ENCODE results near the gene KCP.

Gene KCP

GRCh38 chr7:128831178-128831993 is 79.1 kb downstream of the KCP start:
- POLR2A ChIA-PET: interaction anchor here (0.6 to 3.0 kb wide), 10 partner anchors 9 to 376 kb away, joined by 3 to 32 read pairs (median 4); partner anchors contain the start of genes ATP6V1F, CALU and HILPDA
- CTCF ChIA-PET: interaction anchor here (0.5 to 3.2 kb wide), 3 partner anchors 10 to 807 kb away, joined by 3 to 15 read pairs (median 3); no protein-coding TSS in a partner anchor
- no peak for TF ChIP-seq SP1 (IDR thresholded peaks at IDR 0.05)
- peak; percentile 82 for TF ChIP-seq L3MBTL2 (conservative IDR thresholded peaks at IDR 0.05)
- peak; percentile 69 for DNase-seq (ENCODE audit: extremely low spot score)

GRCh38 chr7:128830231-128831177 is 80.0 kb downstream of the KCP start, which contains the start of gene FLNC:
TSS of gene FLNC (plus strand) at chr7:128830406. CDS start at chr7:128830638, 232 bp downstream.
- TF ChIP-seq ELF4 (IDR thresholded peaks at IDR 0.05): no peak
- TF ChIP-seq FOXK2 (IDR thresholded peaks at IDR 0.05): no peak
- TF ChIP-seq SUZ12 (IDR thresholded peaks at IDR 0.05): no peak
- TF ChIP-seq LEF1 (IDR thresholded peaks at IDR 0.05; ENCODE audit: borderline replicate concordance): no peak
- peak; percentile 35 for TF ChIP-seq L3MBTL2 (conservative IDR thresholded peaks at IDR 0.05)
- TF ChIP-seq SP1 (IDR thresholded peaks at IDR 0.05): no peak
- no peak for TF ChIP-seq NFRKB (IDR thresholded peaks at IDR 0.05)
- CTCF ChIA-PET: interaction anchor here (3.2 kb wide), 1 partner anchor 11 kb away, joined by 15 read pairs; no protein-coding TSS in a partner anchor
- POLR2A ChIA-PET: interaction anchor here (0.8 to 3.0 kb wide), 9 partner anchors 8 to 375 kb away, joined by 3 to 32 read pairs (median 3); partner anchors contain the start of genes ATP6V1F, CALU and HILPDA
- peak; percentile 45 for DNase-seq (ENCODE audit: extremely low spot score)

GRCh38 chr7:128829391-128830166 is 80.9 kb downstream of the KCP start:
- TF ChIP-seq BHLHE40 (IDR thresholded peaks at IDR 0.05; ENCODE audit: borderline replicate concordance): no peak
- TF ChIP-seq L3MBTL2 (conservative IDR thresholded peaks at IDR 0.05): no peak
- no peak for TF ChIP-seq TARDBP (IDR thresholded peaks at IDR 0.05)
- TF ChIP-seq HDGF (IDR thresholded peaks at IDR 0.05; ENCODE audit: borderline replicate concordance): no peak
- TF ChIP-seq SUZ12 (IDR thresholded peaks at IDR 0.05): no peak
- TF ChIP-seq FOXK2 (IDR thresholded peaks at IDR 0.05): no peak
- TF ChIP-seq SP1 (IDR thresholded peaks at IDR 0.05): no peak
- TF ChIP-seq ZNF384 (IDR thresholded peaks at IDR 0.05): no peak
- TF ChIP-seq FOXA1 (IDR thresholded peaks at IDR 0.05): no peak
- no peak for TF ChIP-seq CTBP1 (IDR thresholded peaks at IDR 0.05; ENCODE audit: borderline replicate concordance)
- TF ChIP-seq LEF1 (IDR thresholded peaks at IDR 0.05; ENCODE audit: borderline replicate concordance): no peak
- TF ChIP-seq ARNT (IDR thresholded peaks at IDR 0.05): no peak
- no peak for TF ChIP-seq ELF4 (IDR thresholded peaks at IDR 0.05)
- TF ChIP-seq PKNOX1 (IDR thresholded peaks at IDR 0.05): no peak
- DNase-seq (ENCODE audit: extremely low spot score): no peak
- CTCF ChIA-PET: no interaction called here
- POLR2A ChIA-PET: interaction anchor here (1.0 kb wide), 1 partner anchor 89 kb away, joined by 3 read pairs; no protein-coding TSS in a partner anchor

- DNase-seq (ENCODE audit: extremely low spot score): no peak
- ChIA-PET CTCF (interaction anchor here (1.0 kb wide), 1 partner anchor 15 kb away, joined by 4 read pairs; no protein-coding TSS in a partner anchor), POLR2A (interaction anchor here (1.0 to 1.5 kb wide), 2 partner anchors 34 to 35 kb away, joined by 3 read pairs; partner anchors contain the start of gene ATP6V1F)
- no peak for TF ChIP-seq NFRKB (IDR thresholded peaks at IDR 0.05)
- TF ChIP-seq FOXM1 (IDR thresholded peaks at IDR 0.05; ENCODE audit: borderline replicate concordance): no peak
- TF ChIP-seq TARDBP (IDR thresholded peaks at IDR 0.05): no peak
- TF ChIP-seq CTBP1 (IDR thresholded peaks at IDR 0.05; ENCODE audit: borderline replicate concordance): no peak
- TF ChIP-seq ELF4 (IDR thresholded peaks at IDR 0.05): no peak
- no peak for TF ChIP-seq SP1 (IDR thresholded peaks at IDR 0.05)
- no peak for TF ChIP-seq BHLHE40 (IDR thresholded peaks at IDR 0.05; ENCODE audit: borderline replicate concordance)
- no peak for TF ChIP-seq SUZ12 (IDR thresholded peaks at IDR 0.05)
- no peak for TF ChIP-seq L3MBTL2 (conservative IDR thresholded peaks at IDR 0.05)
Measured at GRCh38 chr7:128827971-128828711, 82.4 kb downstream of the KCP start.

- TF ChIP-seq ARNT (IDR thresholded peaks at IDR 0.05) (no peak), FOXM1 (IDR thresholded peaks at IDR 0.05; ENCODE audit: borderline replicate concordance) (no peak), HDGF (IDR thresholded peaks at IDR 0.05; ENCODE audit: borderline replicate concordance) (no peak), ZNF384 (IDR thresholded peaks at IDR 0.05) (no peak), ELF4 (IDR thresholded peaks at IDR 0.05) (no peak), FOXK2 (IDR thresholded peaks at IDR 0.05) (no peak), PKNOX1 (IDR thresholded peaks at IDR 0.05) (no peak), SP1 (IDR thresholded peaks at IDR 0.05) (no peak), TARDBP (IDR thresholded peaks at IDR 0.05) (no peak), NFRKB (IDR thresholded peaks at IDR 0.05) (no peak), BHLHE40 (IDR thresholded peaks at IDR 0.05; ENCODE audit: borderline replicate concordance) (no peak), SUZ12 (IDR thresholded peaks at IDR 0.05) (no peak), CTBP1 (IDR thresholded peaks at IDR 0.05; ENCODE audit: borderline replicate concordance) (no peak), FOXA1 (IDR thresholded peaks at IDR 0.05) (no peak), LEF1 (IDR thresholded peaks at IDR 0.05; ENCODE audit: borderline replicate concordance) (no peak)
- no peak for DNase-seq (ENCODE audit: extremely low spot score)
- POLR2A ChIA-PET: interaction anchor here (0.9 to 1.5 kb wide), 3 partner anchors 33 to 36 kb away, joined by 3 to 6 read pairs (median 3); no protein-coding TSS in a partner anchor
- CTCF ChIA-PET: interaction anchor here (0.6 to 1.0 kb wide), 4 partner anchors 15 to 382 kb away, joined by 3 to 8 read pairs (median 4); no protein-coding TSS in a partner anchor
Measured at GRCh38 chr7:128827248-128827958, 83.1 kb downstream of the KCP start.
